GM12874 (cell line): ENCODE measurements around the gene ATP8B1.

Source experiments
- TF ChIP-seq, protein P1 (sequence below): IDR thresholded peaks from 2 replicates; pipeline ENCODE4 v1.5.1; 2011; ENCODE audit warnings: low read depth, mild to moderate bottlenecking, control low read depth, low read length, moderate library complexity; ENCODE audit not compliant: insufficient read depth

Gene ATP8B1

DNA sequence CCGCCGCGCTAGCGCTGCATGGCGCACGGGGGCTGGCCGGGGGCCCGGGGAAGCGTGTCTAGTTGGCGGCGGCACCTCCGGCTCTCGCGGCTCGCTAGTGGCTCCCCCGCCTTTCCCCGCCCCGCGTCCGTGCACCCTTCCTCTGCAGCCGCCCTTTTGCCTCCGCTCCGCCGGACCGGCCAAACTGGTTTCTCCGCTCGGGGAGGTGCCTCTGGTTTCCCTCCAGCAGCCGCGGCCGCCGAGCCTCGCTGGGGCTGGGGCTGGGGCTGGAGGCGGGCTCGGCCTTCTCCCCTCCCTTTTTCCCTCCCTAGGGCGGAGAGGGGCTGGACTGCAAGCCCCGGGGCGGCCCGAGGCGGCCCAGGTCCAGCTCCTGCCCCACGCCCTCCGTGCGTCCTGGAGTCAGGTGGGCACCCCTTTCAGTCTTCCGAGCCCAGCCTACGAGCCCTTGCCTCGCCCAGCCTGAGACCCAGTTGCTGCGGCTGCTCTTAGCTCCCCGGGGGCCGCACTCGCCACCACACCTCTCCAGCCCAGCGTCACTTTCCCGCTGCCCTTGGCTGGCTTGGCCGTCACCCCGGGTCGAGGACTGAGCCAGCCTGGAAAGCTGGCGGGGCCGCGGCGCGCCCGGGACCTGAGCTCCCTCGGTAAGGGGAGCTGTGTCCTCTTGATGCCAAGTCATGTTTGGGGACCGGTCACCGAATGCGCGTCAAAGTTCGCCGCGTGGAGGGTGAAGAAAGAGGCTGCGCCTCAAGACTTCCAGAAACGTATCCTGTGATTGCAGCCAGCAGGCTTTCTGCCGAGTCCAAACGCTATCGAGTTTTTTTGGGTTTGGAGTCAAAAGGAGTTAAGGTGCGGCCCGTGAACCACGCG, at the start of gene ATP8B1:
TSS of gene ATP8B1 (minus strand) at position 213 of the 867 bp plus-strand sequence. CDS start 71,508 bp downstream, outside the sequence.
- TF ChIP-seq, protein P1, sequence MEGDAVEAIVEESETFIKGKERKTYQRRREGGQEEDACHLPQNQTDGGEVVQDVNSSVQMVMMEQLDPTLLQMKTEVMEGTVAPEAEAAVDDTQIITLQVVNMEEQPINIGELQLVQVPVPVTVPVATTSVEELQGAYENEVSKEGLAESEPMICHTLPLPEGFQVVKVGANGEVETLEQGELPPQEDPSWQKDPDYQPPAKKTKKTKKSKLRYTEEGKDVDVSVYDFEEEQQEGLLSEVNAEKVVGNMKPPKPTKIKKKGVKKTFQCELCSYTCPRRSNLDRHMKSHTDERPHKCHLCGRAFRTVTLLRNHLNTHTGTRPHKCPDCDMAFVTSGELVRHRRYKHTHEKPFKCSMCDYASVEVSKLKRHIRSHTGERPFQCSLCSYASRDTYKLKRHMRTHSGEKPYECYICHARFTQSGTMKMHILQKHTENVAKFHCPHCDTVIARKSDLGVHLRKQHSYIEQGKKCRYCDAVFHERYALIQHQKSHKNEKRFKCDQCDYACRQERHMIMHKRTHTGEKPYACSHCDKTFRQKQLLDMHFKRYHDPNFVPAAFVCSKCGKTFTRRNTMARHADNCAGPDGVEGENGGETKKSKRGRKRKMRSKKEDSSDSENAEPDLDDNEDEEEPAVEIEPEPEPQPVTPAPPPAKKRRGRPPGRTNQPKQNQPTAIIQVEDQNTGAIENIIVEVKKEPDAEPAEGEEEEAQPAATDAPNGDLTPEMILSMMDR = no peak

DNA sequence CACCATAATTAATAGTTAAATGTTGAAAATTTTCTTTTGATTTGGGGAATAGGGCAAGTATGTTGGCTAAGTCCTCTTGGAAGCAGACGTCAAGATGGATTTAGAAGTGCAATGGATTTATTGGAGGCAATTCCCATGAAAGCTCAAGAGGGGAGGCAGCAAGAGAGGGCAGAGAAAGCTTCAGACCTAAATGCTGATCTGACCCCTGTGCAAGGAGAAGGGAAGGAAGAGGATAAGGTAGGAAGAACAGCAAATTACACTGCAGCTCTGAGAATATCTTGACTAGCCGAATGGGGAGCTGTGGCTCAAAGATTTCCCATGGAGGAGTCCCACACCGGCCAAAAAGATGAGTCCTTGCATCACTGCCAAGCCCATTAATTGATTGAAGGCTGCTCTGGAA, 46.9 kb upstream of the ATP8B1 start:
- TF ChIP-seq, protein P1 = no peak

DNA sequence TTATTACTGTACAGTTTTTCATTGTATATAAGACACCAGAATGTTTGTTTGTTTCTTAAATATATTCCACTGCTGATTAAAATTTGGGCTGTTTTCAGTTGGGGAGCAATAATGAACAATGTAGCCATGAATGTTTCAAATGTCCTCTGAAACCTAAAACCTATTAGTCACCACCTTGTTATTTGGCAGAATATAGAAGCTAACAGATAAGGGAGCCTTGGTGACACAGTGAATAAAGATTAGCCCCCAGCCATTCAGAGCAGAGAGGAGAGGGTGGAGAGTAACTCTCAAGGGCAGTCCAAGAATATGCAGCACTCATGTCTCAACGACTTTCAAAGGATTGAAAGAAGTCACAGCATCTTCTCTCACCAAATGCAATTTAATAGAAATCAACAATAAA, 43.1 kb upstream of the ATP8B1 start:
- TF ChIP-seq, protein P1 = no peak

DNA sequence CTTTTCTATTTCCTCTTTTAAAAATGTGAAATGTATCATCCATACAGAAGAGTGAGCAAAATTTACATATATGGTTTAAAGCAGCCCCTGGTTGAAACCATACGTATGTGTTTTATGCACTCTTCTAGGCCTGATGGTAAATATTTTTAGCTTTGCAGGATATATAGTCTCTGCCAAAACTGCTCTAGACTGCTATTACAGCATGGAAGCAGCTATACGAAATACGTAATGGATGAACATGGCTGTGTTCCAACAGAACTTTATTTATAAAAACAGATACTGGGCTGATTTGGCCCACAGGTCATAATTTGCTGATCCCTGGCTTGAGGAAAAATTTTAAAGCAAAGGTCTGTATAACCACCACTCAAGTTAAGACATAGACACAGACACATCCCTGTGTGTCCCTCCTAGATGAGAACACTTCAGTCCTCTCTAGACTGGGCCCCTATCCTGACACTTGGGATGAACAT, 42.5 kb upstream of the ATP8B1 start:
- TF ChIP-seq, protein P1 = no peak

DNA sequence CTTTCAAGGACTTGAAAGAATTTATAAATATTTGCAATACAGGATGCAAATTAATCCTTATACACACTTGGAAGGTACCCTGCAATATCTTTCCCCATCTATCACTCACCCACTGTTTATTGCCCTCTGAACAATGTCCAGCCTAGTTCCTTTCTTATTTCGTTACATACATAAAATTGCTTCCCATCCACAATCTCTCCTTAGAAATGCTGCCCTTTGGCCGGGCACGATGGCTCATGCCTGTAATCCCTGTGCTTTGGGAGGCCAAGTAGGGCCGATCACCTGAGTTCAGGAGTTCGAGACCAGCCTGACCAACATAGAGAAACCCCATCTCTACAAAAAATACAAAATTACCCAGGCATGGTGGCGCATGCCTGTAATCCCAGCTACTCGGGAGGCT, 41.2 kb upstream of the ATP8B1 start:
- TF ChIP-seq, protein P1 = no peak

DNA sequence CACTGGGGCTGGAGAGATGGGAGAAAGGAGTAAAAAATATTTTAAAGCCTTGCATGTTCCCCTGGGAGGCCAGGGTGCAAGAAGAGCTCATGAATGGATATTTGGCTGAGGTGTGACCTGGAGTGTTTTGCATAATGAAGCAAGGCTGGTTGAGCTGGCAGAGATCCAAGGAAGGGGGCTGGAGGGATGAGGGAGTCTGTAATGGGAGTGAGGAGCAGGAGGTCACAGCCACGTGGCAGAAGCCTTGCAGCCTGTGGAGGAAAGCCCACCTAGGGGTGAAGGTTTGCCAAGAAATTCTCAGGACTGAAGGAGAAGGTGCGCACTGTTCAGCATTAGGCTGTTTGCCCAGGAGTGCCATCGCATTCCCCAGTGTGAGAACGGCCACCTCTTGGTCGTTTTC, 40.3 kb upstream of the ATP8B1 start:
- TF ChIP-seq, protein P1 = no peak

DNA sequence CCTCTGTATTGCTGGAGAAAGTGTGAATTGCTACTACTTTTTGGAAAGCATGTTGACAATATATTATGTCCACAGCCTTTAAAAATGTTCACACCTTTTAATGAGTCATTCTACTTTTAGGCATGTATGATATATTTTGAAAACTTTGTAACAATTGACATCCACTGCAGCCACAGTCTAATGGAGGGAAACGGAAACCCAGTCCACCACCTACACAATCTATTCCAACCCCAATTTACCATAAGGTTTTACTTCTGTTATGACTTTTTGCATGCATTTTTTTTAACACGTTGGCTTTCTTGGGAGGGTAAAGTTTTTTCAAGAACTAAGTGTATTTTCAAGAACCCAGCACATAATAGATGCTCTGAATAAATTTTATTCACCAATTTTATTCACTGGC, 38.5 kb upstream of the ATP8B1 start:
- TF ChIP-seq, protein P1 = no peak
